Measurements from ENCODE around the gene SLC12A9.

DNA sequence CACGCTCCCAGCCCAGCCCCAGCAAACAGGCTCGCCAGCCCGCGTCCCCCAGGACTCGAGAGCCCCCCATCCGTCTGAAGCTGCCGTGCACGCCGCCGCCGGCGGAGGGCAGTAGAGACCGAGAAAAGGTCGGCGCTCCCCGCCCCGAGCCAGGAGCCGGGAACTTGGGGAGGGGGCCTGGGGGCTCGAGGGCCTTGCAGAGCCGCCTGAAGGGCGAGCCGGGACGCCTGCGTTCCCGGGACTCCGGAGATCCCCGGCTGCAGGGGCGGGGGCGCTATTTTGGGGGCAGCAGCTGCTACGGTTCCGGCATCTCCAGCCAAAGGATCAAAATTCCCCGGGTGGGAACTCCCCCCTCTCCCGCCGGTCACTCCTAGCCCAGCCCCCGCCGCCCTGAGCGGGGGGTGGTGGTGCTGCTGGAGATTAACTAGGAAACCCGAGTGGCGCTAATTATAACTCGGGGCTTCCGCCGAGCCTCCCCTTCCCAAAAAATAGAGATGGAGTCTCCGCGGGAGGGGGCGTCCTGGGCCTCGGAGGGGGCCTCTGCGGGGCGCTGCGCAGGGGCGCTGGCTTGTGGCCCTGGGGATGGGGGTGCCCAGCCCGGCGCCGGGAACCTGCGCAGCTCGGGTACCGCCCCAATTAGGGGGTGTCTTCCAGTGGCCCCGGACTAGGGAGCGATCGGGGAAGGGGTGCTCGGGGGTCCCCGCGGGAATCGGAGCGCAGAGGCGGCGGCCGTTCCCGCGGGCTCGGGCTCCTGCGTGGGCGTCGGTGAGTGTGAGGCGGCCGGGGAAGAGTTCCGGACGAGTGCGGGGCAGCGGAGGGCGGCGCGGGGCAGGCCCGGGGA is 42.6 kb downstream of the SLC12A9 start:
- TF ChIP-seq POLR2AphosphoS5 (IDR thresholded peaks at IDR 0.05; ENCODE audit: low read depth) (no peak), REST (IDR thresholded peaks at IDR 0.05; ENCODE audit: insufficient replicate concordance, low read depth) (no peak), GABPA (IDR thresholded peaks at IDR 0.05; ENCODE audit: low read depth) (no peak), SPI1 (IDR thresholded peaks at IDR 0.05; ENCODE audit: borderline replicate concordance, low read depth) (no peak)
- TF ChIP-seq, protein P1, sequence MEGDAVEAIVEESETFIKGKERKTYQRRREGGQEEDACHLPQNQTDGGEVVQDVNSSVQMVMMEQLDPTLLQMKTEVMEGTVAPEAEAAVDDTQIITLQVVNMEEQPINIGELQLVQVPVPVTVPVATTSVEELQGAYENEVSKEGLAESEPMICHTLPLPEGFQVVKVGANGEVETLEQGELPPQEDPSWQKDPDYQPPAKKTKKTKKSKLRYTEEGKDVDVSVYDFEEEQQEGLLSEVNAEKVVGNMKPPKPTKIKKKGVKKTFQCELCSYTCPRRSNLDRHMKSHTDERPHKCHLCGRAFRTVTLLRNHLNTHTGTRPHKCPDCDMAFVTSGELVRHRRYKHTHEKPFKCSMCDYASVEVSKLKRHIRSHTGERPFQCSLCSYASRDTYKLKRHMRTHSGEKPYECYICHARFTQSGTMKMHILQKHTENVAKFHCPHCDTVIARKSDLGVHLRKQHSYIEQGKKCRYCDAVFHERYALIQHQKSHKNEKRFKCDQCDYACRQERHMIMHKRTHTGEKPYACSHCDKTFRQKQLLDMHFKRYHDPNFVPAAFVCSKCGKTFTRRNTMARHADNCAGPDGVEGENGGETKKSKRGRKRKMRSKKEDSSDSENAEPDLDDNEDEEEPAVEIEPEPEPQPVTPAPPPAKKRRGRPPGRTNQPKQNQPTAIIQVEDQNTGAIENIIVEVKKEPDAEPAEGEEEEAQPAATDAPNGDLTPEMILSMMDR (IDR thresholded peaks at IDR 0.05; ENCODE audit: insufficient read depth, low read length) = peak; percentile 43

Measured in HL-60 (cell line).